ENCODE data around the gene RIPK1. TPM values are rescaled to one million over a fixed set of nuclear protein-coding genes. Genes with fewer than 3 reads are reported as not detected.

RIPK1 gene
- total RNA-seq, 1 experiment from 2014 or later, result 14.8 TPM

GRCh38 chr6:3131695-3132094 is 63.4 kb downstream of the RIPK1 start:
- Histone ChIP-seq H4K20me1 (ENCODE audit: insufficient read depth) (no peaks in the 10 kb centered on the region), H3K4me3 (no peak overlapping the region), H3K9me3 (ENCODE audit: insufficient read depth, low read depth) (no peaks in the 10 kb centered on the region), H3F3A (ENCODE audit: insufficient read depth, low read depth) (no peaks in the 10 kb centered on the region), H3K4me1 (replicated peaks; ENCODE audit: insufficient read depth) (no peaks in the 10 kb centered on the region), H2AFZ (no peak overlapping the region), H3K27me3 (ENCODE audit: insufficient read depth, low read depth) (no peaks in the 10 kb centered on the region), H3K9me2 (ENCODE audit: insufficient read depth) (no peaks in the 10 kb centered on the region), H3K27ac (no peak overlapping the region), H3K4me2 (no peak overlapping the region), H3K36me3 (ENCODE audit: low read depth) (no peaks in the 10 kb centered on the region), H3K79me2 (ENCODE audit: low read depth) (no peaks in the 10 kb centered on the region)
- no TSS peak for BruUV-seq (replicated peaks)
- ChIA-PET POLR2A (ENCODE audit: unreplicated experiment) (no interaction called here), CTCF (no interaction called here)
- no peak for DNase-seq
- intact Hi-C loops (cut with micrococcal nuclease; ENCODE audit: unreplicated experiment), result no loop called here
- TF ChIP-seq EZH2 (IDR thresholded peaks at IDR 0.05; ENCODE audit: low read depth) (no peak), CTCF (conservative IDR thresholded peaks at IDR 0.05) (no peak)

- POLR2A ChIA-PET (ENCODE audit: unreplicated experiment), result no interaction called here
- no peak overlapping the region for H3K4me2 ChIP-seq
- peaks cover 7% of the 10 kb centered on the region; the same call in 1 of the 2 replicates for H3K4me1 ChIP-seq (replicated peaks; ENCODE audit: insufficient read depth)
- no peaks in the 10 kb centered on the region for H3K9me3 ChIP-seq (ENCODE audit: insufficient read depth, low read depth)
- DNase-seq, result no peak
- H3K27ac ChIP-seq, result no peak overlapping the region
- no peak overlapping the region for H3K4me3 ChIP-seq
- intact Hi-C loops (cut with micrococcal nuclease; ENCODE audit: unreplicated experiment), result no loop called here
- no peaks in the 10 kb centered on the region for H3K27me3 ChIP-seq (ENCODE audit: insufficient read depth, low read depth)
- no TSS peak for BruUV-seq (replicated peaks)
- H2AFZ ChIP-seq, result no peak overlapping the region
- CTCF ChIA-PET, result interaction anchor here (0.8 kb wide), 1 partner anchor 19 kb away, joined by 8 read pairs; no protein-coding TSS in a partner anchor
- 0 out of 2 replicates have a peak, but pooled peaks cover 5% of the 10 kb centered on the region for H3F3A ChIP-seq (ENCODE audit: insufficient read depth, low read depth)
- peaks cover 7% of the 10 kb centered on the region; the same call in 1 of the 2 replicates for H3K36me3 ChIP-seq (ENCODE audit: low read depth)
- no peaks in the 10 kb centered on the region for H3K9me2 ChIP-seq (ENCODE audit: insufficient read depth)
- H3K79me2 ChIP-seq (ENCODE audit: low read depth), result no peaks in the 10 kb centered on the region
- no peaks in the 10 kb centered on the region for H4K20me1 ChIP-seq (ENCODE audit: insufficient read depth)
- no peak for TF ChIP-seq CTCF (conservative IDR thresholded peaks at IDR 0.05)
- TF ChIP-seq EZH2 (IDR thresholded peaks at IDR 0.05; ENCODE audit: low read depth), result no peak
Measured at GRCh38 chr6:3133515-3133914, 65.2 kb downstream of the RIPK1 start.

GRCh38 chr6:3135668-3136291 is 67.5 kb downstream of the RIPK1 start:
- peaks cover 7% of the 10 kb centered on the region; the same call in 1 of the 2 replicates for H3K4me1 ChIP-seq (replicated peaks; ENCODE audit: insufficient read depth)
- H3K9me3 ChIP-seq (ENCODE audit: insufficient read depth, low read depth), result no peaks in the 10 kb centered on the region
- no peaks in the 10 kb centered on the region for H3K79me2 ChIP-seq (ENCODE audit: low read depth)
- no peaks in the 10 kb centered on the region for H3K27me3 ChIP-seq (ENCODE audit: insufficient read depth, low read depth)
- POLR2A ChIA-PET (ENCODE audit: unreplicated experiment), result no interaction called here
- no peak overlapping the region for H3K4me2 ChIP-seq
- no peak overlapping the region for H2AFZ ChIP-seq
- H3F3A ChIP-seq (ENCODE audit: insufficient read depth, low read depth), result 0 out of 2 replicates have a peak, but pooled peaks cover 5% of the 10 kb centered on the region
- H3K4me3 ChIP-seq, result no peak overlapping the region
- intact Hi-C loops (cut with micrococcal nuclease; ENCODE audit: unreplicated experiment), result no loop called here
- no peak for DNase-seq
- no peak for TF ChIP-seq EZH2 (IDR thresholded peaks at IDR 0.05; ENCODE audit: low read depth)
- no peak for TF ChIP-seq CTCF (conservative IDR thresholded peaks at IDR 0.05)
- peaks cover 7% of the 10 kb centered on the region; the same call in 1 of the 2 replicates for H3K36me3 ChIP-seq (ENCODE audit: low read depth)
- no peak overlapping the region for H3K27ac ChIP-seq
- no TSS peak for BruUV-seq (replicated peaks)
- no peaks in the 10 kb centered on the region for H4K20me1 ChIP-seq (ENCODE audit: insufficient read depth)
- CTCF ChIA-PET, result no interaction called here
- no peaks in the 10 kb centered on the region for H3K9me2 ChIP-seq (ENCODE audit: insufficient read depth)

Data from PC-9 (cell line).